Fibroblast of peridontal ligament (primary cell): Measurements from ENCODE around the gene PHLPP2.
"Not testable (repeated sequence)": the region's sequence is repeated elsewhere in the genome, so short reads cannot be mapped to it uniquely, and the experiment has no call there.

ENCODE experiments used
- DNase-seq: peaks from one replicate; pipeline ENCODE4 v3.0.0-alpha.2; 2010; ENCODE audit errors: extremely low read depth

PHLPP2 gene

DNA sequence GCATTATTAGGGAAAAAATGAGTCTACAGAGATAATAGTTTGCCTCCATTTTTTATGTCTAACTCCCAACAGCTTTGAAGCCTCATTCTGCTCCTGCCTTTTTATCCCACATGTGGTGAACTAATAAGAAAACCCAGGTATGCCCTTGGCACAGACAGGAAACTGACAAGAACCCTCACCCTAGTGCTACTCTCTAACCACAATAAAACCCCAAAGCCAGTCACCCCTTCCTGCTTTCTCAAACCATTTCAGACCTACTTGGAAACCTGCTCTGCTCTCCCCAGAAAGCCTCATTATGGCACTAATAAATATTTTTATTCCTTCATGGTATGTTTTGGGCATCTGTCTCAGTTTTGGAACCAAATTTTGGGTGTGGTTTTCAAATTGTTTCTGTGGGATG is 102.4 kb downstream of the PHLPP2 start:
- DNase-seq, result no peak

DNA sequence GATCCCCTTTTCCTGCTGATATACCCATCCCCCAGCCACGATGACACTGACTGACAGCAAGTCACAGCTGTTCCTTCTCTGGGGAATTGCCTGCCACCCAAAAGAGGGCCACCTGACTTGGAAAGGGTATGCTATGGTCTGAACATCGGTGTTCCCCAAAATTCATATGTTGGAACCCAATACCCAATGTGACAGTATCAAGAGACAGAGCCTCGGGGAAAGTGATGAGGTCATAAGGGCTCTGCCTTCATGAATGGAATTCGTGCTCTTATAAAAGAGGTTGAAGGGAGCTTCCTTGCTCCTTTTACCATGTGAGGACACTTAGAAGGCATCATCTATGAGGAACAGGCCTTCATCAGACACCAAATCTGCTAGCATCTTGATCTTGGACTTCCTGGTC is 106.1 kb downstream of the PHLPP2 start:
- DNase-seq, result no peak

DNA sequence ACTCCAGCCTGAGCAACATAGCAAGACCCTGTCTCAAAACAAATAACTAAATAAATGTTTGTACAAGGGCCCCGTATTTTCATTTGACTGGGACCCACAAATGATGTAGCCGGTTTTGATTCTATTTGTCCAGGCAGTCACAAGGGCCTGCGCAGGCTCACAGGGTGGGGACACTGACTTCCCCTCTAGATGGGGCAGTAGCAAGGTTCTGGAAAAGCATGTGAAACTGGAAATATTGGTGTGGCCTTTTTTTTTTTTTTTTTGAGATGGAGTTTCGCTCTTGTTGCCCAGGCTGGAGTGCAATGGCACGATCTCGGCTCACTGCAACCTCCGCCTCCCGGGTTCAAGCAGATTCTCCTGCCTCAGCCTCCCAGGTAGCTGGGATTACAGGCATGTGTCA is 109.5 kb downstream of the PHLPP2 start:
- not testable (repeated sequence) for DNase-seq

DNA sequence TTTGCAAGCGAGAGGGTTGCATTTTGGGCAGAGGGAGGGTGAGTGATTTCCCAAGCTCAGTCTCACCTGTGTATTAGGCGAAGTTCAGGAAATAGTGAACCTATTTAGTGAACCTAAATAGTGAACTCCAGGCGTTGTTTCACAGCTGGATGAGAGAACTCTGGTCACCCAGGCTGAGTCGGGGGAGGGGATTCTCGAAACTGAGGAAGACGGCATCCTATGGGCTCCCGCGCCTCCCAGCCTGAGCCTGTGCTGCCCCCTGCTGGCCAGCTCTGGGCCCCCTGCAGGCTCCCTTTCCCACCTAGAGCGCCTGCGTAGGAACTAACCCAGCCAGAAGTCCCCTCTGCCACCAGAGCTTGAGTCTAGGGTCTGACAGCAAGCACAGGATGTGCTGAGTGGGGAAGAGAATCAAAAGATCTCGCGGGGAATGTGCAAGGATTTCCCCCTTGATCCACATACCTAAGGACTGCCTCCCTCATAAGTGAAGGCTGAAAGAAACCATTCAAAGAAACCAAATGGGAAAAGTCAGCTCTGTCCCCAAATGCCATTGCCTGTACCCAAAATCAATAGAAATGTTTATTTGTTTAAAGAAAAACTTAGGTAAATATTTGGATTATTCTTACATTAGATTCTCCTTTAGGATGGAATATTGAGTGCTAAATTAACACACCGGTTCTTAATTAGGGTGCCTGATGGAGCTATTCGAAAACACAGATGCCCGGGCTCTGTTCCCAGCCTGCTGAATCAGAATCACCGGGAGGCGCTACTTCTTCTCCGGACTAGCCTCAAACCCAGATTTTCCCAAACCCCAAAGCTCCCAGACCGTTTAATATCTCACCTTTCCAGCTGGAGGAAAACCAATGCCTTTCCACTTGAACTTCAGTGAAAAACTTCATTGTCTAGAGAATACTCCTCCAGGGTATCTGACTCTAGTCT is 113.3 kb downstream of the PHLPP2 start:
- peak; percentile 37 for DNase-seq

DNA sequence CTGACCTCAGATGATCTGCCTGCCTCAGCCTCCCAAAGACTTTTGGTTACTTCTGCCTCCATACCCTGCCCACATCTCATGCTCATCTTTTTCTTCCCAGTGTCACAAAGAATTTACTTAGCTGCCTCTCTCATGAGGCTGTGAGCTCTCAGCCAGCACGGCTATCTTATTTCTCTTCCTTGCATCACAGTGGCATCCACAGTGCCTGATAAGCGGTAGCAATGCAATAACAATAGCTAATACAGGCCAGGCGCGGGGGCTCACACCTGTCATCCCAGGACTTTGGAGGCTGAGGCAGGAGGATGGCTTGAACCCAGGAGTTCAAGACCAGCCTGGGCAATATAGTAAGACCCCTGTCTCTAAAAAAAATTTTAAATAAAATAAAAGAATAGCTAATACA is 114.1 kb downstream of the PHLPP2 start:
- DNase-seq, result no peak

DNA sequence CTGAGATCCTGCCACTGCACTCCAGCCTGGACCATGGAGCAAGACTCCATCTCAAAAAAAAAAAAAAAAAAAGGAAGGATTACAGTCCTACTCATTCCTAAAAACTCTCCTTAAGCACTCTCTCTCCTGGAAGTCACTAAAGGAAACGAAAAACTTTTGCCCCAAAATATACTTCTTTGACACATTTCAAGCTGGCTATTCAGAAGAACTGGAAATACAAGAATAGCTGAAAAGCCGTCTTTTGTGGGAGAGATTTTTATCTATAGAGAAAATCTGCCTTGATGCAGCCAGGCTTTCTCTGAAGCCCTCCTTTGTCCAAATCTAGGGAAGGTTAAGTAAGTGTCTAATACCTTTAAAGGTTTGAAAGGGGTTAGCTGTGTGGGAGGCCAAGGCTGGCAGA is 115.4 kb downstream of the PHLPP2 start:
- DNase-seq, result no peak

DNA sequence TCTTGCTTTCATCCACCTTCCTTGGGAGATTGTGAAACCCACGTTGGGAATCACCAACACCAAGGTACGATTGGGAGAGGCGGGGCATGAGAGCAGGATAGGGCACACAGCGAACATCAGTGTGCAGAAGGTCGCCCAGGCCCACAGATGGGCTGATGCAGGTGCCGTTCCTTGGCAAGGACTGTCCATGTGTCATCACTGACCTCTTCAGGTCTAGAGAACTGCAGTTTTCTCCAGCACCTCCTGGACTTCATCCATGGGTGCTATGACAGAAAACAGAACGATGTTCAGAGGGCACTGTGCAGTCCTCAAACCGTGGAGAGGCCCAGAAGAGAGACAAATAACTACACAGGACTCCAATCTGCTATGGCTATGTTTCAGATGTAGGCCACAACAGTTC is 123.7 kb downstream of the PHLPP2 start:
- DNase-seq, result no peak

DNA sequence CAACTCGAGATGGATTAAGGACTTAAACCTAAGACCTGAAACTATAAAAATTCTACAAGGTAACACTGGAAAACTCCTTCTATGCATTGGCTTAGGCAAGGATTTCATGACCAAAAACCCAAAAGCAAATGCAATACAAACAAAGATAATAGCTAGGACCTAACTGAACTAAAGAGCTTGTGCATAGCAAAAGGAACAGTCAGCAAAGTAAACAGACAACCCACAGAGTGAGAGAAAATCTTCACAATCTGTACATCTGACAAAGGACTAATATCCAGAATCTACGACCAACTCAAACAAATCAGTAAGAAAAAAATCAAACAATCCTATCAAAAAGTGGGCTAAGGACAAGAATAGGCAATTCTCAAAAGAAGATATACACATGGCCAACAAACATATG is 126.1 kb downstream of the PHLPP2 start:
- not testable (repeated sequence) for DNase-seq

DNA sequence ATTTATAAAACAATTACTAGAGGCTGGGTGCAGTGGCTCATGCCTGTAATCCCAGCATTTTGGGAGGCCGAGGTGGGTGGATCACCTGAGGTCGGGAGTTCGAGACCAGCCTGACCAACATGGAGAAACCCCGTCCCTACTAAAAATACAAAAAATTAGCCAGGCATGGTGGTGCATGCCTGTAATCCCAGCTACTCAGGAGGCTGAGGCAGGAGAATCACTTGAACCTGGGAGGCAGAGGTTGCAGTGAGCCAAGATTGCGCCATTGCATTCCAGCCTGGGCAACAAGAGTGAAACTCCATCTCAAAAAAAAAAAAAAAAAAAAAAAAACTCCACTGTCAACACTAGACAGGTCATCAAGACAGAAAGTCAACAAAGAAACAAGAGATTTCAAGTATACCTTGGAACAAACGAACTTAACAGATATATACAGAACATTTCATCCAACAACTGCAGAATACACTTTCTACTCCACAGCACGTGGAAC is 129.1 kb downstream of the PHLPP2 start:
- not testable (repeated sequence) for DNase-seq
